PFSK-1 (cell line): ENCODE data around the gene TMEM200A.

ENCODE experiments used
- FOXP2 ChIP-seq: optimal IDR thresholded peaks from 2 replicates; pipeline ENCODE3; 2011; ENCODE audit warnings: borderline replicate concordance, control low read depth, inconsistent platforms; ENCODE audit not compliant: insufficient read depth; ENCODE audit errors: extremely low read length, extremely low read depth
- POLR2AphosphoS5 ChIP-seq: IDR thresholded peaks from 2 replicates; pipeline ENCODE4 v1.6.1; 2012; ENCODE audit warnings: low read depth, mild to moderate bottlenecking, control low read depth, low read length, moderate library complexity
- SIN3A ChIP-seq: IDR thresholded peaks from 2 replicates; pipeline ENCODE4 v1.6.1; 2012; ENCODE audit warnings: mild to moderate bottlenecking, low read length, moderate library complexity, borderline replicate concordance; ENCODE audit not compliant: insufficient read depth
- TAF1 ChIP-seq: IDR thresholded peaks from 2 replicates; pipeline ENCODE4 v1.6.1; 2012; ENCODE audit warnings: low read length, control low read depth, borderline replicate concordance; ENCODE audit not compliant: insufficient read depth
- TF ChIP-seq, protein P1 (sequence below), 2 experiments: IDR thresholded peaks; 2 replicates each; pipeline versions ENCODE4 v1.6.1 to v1.8.0; 2011 to 2012; ENCODE audit warnings: low read depth in 2 of 2, low read length in 2 of 2, control low read depth in 1 of 2, inconsistent platforms in 1 of 2, mild to moderate bottlenecking in 1 of 2, moderate library complexity in 1 of 2; ENCODE audit not compliant: insufficient read depth in 1 of 2

The TMEM200A gene

DNA sequence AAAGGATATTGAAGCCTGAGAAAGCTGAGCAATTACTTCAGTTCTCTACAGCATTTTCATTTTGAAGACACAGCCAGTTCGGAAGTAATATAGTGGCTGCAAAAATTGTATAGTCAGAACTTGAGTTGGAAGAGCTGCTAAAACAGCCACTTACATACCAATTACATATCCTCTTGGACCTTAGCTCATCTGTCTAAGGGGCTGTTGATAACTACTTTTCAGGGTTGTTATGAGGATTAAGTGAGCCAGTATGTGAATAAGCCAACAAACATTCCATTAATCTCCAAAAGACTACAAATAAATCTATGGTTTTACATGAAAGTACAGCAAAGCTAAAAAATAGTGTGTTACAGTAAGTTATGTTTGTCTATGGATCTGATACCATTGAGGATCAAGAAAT is 59.7 kb downstream of the TMEM200A start:
- TF ChIP-seq POLR2AphosphoS5 (no peak), TAF1 (no peak), SIN3A (no peak)
- TF ChIP-seq, protein P1, sequence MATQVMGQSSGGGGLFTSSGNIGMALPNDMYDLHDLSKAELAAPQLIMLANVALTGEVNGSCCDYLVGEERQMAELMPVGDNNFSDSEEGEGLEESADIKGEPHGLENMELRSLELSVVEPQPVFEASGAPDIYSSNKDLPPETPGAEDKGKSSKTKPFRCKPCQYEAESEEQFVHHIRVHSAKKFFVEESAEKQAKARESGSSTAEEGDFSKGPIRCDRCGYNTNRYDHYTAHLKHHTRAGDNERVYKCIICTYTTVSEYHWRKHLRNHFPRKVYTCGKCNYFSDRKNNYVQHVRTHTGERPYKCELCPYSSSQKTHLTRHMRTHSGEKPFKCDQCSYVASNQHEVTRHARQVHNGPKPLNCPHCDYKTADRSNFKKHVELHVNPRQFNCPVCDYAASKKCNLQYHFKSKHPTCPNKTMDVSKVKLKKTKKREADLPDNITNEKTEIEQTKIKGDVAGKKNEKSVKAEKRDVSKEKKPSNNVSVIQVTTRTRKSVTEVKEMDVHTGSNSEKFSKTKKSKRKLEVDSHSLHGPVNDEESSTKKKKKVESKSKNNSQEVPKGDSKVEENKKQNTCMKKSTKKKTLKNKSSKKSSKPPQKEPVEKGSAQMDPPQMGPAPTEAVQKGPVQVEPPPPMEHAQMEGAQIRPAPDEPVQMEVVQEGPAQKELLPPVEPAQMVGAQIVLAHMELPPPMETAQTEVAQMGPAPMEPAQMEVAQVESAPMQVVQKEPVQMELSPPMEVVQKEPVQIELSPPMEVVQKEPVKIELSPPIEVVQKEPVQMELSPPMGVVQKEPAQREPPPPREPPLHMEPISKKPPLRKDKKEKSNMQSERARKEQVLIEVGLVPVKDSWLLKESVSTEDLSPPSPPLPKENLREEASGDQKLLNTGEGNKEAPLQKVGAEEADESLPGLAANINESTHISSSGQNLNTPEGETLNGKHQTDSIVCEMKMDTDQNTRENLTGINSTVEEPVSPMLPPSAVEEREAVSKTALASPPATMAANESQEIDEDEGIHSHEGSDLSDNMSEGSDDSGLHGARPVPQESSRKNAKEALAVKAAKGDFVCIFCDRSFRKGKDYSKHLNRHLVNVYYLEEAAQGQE (IDR thresholded peaks at IDR 0.05; ENCODE audit: insufficient read depth in 1 of 2, low read depth in 2 of 2, low read length in 2 of 2) = no peak

DNA sequence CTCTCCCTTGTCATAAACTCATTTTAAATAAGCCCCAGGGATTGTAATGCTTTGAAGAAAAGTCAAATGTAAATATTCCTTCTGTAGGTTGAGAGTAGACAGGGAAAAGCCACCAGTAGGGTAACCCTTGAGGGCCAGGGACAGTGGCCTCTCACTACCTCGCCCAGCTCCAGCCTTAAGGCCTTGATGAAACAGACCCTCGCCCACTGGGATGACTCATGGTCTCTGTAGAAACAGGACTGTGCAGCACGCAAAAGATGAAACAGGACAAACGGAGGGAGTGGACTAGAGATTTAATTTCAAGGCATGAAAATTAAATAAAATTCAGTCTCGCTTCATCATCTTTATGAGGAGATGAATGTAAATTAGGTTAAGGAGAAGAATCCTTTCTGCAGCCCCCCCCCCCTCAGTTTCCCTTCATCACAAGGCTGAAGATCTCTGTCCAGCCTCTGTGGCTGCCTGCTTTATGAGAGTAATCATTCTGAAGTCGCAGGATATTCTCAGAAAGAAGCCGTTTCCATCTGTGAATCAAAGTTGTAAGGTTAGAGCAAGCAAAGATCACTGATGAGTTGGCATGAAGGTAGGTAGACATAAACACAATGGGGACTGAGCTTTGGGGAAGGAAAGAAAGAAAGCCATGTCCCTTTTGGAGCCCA is 60.4 kb downstream of the TMEM200A start:
- TF ChIP-seq FOXP2 (no peak), SIN3A (no peak), POLR2AphosphoS5 (no peak), TAF1 (no peak)
- TF ChIP-seq, protein P1 (IDR thresholded peaks at IDR 0.05; ENCODE audit: insufficient read depth in 1 of 2, low read depth in 2 of 2, low read length in 2 of 2) = no peak

DNA sequence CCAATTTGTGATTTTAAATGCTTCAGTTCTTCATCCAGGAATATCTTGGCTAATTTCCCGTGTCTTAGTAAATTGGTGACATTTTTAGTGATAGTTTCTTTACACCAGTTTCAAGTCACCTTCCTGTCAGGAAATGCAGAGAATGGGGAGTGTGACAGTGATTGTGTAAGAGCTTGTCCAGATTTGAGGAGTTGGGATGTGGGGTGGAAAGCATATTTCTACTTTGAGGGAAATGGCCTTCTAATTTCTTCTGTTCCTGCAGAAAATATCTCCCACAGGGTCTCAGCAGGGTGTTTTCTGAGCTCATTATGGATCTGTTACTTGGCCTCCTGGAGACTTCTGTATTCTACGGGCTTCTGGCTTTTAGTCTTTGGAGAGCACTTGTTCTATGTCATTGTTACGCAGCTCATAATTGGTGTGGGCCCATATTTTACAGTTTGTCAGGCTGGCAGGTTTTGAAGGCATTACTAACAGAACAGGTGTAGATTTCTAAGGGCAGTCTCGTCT is 65.6 kb downstream of the TMEM200A start:
- TF ChIP-seq, protein P1 (IDR thresholded peaks at IDR 0.05; ENCODE audit: insufficient read depth in 1 of 2, low read depth in 2 of 2, low read length in 2 of 2) = no peak
- no peak for TF ChIP-seq SIN3A
- TF ChIP-seq FOXP2 = no peak
- TF ChIP-seq TAF1 = no peak
- TF ChIP-seq POLR2AphosphoS5 = no peak

DNA sequence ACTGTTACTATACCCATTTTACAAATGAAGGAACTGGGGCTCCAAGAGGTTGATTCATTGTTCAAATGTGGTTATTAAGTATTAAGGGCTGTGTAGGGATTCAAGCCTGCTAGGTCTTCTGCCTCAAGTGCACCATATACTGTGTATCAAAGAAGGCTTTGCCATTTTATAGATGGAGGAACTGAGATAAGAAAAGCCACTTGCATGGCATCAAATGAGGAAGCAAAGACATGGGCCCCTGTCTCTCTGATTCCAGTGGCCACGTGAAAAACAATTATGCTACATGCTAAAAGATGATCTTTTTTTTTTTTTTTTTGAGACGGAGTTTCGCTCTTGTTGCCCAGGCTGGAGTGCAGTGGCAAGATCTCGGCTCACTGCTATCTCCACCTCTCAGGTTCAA is 67.0 kb downstream of the TMEM200A start:
- TF ChIP-seq SIN3A (no peak), TAF1 (no peak), POLR2AphosphoS5 (no peak), FOXP2 (no peak)
- TF ChIP-seq, protein P1 (IDR thresholded peaks at IDR 0.05; ENCODE audit: insufficient read depth in 1 of 2, low read depth in 2 of 2, low read length in 2 of 2) = no peak
